Stimulated activated CD8-positive, alpha-beta memory T cell treated with anti-CD3 and anti-CD28 coated beads, Interleukin-15, amount 100 ng/mL, for 24 hours (primary cell): ENCODE results near the gene ZNF521.
"Not testable (repeated sequence)": the region's sequence is repeated elsewhere in the genome, so short reads cannot be mapped to it uniquely, and the experiment has no call there.

Experiments used
- DNase-seq: peaks from one replicate; pipeline ENCODE4 v3.0.0-alpha.2; 2020; ENCODE audit warnings: low read depth

ZNF521 gene

DNA sequence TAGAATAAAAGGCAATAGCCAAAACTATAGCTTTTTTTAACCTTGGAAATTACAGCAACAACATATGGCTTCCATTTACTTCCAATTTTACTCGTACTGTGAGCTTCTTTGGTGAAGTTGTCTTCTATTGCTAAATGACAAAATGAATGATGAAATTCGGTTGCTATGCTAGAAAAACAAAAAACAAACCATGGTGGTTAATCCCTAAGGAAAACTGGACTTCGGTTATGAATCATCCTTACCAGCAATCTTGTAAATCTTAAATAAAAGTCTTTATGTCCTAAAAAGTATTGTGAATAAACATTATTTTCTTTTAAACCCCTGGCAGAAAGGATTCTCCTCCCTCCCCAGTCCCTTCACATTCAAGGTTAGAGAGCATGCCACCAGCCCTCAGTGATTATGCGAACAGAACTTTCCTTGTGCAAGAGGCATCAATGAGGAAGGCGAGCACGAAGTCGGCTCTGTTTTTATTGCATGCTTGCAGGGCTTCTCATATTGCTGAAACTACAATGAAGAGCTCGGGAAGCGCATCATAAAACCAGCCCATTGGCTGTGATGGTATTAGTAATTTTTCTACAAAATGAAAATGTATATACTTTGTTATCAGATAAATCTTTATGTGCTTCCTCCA, 62.9 kb downstream of the ZNF521 start:
- no peak for DNase-seq

DNA sequence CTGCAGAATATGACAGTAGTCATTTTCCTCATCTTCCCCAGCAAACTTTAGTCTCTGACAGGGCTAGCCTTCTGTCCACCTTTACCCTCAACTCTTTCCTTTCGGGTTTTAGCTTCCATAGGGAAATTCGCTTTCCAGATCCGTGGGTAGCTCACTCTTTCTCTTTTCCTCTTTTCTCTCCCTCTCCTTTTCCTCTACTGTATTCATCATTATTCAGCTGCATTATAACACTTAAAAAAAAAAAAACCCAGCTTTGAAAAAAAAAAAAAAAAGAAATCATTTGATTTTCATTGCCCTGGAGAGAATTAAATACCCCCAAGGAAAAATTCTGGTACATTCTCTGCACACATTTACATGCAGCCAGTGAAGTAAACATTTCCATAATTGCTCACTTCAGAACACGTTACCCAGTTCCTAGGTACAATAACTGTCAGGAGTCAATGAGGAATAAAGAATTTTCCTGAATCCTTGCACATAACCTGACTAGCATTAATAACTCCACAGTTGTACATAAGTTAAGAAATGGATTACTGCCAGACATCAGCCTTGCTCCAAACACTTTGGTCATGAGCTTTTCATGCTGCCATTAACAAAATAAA, 63.5 kb downstream of the ZNF521 start:
- no peak for DNase-seq

DNA sequence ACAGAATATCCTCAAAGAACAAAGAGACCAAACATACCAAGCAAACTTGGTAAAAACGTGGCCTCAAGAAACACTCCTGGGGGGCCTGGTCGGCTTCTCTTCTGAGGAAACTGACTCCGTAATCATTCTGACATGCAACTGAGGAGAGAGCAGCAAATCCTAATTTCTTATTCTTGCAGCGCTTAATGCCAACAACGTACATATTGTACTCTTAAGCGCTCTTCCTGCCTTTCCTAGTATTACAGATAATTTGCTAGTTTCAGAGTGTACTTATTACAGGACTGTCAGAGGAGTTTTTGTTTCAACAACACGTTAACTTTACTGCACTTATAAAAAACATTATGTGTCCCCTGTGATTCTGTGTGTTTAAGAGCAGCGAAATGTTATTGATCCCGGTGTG, 64.9 kb downstream of the ZNF521 start:
- DNase-seq = no peak

DNA sequence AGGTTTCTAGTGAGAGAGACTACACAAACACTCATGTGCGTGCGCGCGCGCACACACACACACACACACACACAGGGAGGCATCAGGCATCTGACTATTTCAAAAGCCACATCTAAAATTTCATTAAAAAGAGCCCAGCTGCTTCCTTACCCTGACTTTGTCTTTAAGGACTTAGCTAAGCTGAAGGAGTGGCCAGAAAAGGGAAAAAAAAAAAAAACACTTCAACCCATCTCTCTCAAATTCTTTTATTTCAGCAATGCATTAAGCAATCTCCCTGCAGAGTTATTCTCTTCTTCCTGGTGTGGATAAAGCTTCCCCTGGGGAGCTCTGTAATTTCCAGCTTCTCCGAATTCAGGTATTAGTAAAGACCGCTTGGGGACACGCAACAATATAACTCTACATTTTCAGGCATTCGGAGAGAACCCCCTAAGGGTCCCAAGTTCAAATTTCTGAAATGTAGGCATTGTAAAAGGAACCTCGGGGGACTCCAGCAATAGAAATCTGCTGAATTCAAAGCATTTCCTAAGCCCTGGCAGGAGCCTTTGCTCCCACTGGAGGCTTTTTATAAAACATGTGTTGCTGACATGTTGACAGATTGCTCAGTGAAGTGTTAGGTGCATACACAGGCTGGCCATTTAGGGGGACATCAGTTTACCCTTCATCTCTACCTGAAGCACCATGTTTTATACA, 67.0 kb downstream of the ZNF521 start:
- DNase-seq = no peak

DNA sequence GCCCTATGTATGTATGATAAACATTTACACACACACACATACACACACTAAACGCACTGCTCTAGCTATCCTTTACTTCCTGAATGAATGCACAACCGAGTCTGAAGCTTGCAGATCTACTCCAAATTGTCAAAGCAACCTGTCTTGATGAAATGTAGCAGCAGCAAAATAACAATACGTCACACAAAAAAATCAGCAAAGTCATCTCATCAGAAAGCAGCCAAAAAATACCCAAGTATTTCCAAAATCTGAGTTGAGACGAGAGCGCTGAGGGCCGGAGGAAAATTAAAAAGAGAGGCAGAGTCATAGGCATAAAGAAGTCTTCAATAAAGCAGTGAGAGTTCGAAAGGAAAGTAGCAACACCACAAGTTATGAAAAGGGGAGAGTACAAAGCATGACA, 67.7 kb downstream of the ZNF521 start:
- no peak for DNase-seq

DNA sequence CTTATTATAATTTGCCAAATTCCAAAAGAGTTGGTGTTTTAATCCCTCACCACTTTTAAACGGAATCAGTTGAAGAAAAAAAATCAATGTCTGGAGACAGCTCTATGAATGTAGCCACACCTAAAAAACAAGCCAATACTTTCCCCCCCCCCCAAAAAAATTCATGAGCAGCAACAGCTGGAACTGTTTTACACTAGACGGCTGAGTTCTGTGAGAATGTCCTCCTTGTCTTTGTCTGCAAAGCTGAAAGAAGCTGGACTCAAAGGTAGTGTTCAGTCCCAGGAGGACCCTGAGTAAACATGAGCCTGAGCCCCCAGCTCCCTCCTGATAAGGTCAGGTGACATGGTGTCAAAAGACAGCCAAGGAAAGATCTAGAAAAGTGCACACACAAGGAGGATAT, 68.2 kb downstream of the ZNF521 start:
- no peak for DNase-seq

DNA sequence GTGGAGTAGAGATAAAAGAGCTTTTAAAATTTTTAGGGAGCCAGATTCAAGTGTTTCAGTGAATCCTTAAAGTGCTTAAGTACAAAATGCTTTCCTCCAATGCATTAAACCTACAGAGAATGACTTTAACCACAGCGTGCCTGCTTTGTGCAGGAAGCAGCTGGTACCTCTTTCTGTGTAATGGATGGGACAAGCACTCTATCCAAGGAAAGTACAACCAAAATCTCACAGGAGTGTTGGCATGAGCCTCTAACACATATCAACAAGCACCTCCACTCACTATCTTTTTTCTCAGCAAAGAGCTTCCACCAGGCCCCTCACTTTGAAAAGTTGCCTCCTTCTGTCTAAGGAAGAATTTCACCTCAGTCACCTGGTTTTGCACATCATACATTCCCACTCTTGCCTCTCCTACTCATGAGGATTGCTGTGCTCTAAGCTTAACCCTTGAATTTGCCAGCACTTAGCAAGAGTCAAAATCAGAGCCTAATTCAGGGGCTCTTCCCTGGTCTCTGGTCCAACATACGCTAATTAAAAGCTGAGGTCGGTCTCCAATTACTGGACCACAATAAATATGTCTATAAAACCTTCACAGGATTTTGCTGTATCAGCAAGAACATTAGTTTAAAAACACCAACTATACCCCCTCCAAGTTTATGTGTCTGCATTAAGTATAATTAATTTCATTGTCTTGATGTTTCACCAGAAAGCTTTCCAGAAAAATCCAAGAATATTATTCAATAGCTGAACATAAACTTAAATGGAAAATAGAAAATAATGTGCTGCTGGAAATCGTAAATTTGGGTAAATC, 68.9 kb downstream of the ZNF521 start:
- DNase-seq = no peak

DNA sequence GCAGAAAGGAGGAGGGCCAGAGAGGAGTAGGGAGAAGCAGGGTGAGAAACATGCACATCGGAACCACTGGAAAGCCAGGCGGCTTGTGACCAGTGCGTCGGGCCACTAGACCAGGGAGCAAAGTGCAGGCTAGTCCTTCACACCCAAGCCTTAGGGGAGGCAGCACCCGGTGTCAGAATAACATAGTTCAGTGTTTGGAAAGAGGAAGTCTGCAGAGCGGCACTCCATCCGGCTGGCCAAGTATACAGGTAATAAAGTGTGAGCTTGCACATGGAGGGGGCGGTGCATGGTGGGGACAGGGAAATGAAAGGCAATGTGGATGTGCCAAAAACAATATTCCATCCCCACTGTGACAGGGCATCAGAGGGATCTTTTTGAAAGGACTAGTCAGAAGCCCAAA, 69.7 kb downstream of the ZNF521 start:
- no peak for DNase-seq

DNA sequence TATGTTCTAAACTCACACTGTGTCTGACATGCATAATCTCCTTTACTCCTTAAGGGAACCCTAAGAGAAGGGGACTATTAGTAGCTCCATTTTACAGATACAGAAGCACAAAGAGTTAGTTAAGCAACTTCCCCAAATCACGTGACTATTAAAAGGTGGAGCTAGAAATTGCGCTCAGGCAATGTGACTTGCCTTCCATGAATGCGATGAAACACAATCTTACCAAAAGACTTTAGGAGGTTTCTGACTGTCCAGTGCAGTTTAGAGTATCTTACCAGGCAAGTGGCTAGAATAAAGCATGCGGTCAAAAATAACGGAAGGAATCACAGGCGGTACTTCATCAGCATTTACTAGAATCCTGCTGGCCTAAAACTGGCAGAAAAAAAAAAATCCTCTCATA, 70.4 kb downstream of the ZNF521 start:
- no peak for DNase-seq

DNA sequence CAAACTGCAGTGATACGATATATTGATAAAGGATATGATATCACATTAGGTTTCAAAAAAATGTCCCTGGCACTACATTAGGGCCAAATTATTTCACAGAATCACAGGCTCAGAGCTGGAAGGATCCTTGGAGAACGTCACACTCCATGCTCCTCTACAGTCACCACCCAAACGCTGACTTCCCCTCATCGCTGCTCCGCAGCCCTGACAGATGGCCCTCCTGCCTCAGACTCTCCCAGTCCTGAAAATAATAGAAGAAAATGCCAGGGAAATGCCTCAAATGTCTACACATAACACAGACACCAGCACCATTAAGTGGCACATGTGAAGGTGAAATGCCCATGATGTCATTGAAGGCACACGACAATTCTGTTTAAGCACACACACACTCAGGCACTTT, 72.0 kb downstream of the ZNF521 start:
- no peak for DNase-seq

DNA sequence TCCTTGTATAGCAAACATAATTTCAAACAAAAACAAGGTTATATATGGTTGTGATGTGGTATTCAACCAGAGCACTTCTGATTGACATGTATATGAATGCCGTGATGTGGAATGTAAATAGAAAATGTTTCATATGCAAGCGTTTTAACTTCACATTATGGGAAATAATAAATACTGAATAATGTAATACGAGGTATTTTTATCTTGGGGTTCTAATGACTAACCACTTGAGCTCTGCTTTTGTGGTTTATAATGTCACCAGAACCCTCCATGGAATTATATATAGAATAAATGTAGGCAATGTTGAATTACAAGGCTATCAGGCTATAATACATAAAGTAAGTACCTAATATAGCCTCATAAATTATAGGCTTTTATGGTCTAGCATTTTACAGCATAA, 72.4 kb downstream of the ZNF521 start:
- no peak for DNase-seq

DNA sequence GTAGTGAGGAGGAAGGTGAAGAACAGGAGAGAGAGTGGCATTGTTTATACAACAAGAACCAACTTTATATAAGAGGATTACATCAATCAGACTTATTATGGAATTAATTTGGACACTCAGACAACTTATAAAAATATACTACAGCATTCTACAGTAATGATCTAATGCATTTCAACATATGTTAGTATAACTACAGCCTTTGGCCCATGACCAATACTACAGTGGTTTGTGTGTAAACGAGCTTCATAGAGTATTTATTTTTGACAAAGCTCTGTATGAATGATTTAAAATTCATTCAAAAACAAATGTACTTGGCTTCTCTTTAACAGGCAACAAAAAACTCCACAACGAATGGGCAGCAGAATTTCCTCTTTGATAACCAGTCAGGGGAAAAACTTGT, 72.8 kb downstream of the ZNF521 start:
- DNase-seq = no peak

DNA sequence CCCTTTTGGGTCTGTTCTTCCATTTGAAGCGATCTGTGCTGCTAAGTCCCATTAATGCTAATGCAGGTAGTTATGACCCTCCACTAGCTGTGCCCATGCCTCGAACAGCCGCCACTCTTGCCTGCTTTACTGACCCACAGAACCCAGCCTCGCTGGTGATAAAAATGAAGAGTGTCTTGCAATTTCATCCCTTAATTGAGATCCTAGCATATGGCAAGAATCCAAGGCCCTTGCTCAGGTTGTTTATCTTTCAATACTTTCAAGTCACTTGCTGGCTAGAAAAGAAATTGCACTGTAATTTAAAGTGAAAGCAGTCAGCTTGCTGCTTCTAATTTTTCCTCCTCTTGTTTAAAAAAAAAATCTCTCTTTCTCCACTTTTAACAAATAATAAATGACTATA, 73.6 kb downstream of the ZNF521 start:
- no peak for DNase-seq

DNA sequence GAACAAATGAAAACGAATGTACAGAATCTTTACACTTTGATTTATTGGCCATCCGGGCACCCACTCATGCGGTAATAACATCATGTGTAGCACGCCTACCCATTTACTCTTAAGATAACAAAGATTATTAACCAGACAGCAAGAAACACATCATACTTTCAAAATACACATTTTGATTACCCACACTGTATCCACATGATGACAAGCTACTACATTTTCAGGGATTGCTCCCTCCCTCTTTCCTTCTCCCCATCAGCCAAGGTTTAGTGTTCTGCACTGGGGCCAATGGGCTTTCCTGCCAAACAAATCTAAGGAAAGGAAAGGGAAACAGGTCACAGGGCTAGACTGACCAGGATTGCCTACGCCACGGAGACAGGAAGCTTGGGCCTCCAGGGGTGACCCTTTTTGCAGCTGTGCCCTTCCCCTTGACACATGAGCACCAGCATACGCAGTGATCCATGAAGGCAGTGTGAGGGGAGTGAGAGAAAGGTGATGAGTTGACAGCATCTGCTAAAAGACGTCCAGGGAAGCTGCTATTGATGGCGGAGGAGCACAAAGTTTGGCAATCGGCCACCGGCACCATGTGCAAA, 76.5 kb downstream of the ZNF521 start:
- DNase-seq = no peak

DNA sequence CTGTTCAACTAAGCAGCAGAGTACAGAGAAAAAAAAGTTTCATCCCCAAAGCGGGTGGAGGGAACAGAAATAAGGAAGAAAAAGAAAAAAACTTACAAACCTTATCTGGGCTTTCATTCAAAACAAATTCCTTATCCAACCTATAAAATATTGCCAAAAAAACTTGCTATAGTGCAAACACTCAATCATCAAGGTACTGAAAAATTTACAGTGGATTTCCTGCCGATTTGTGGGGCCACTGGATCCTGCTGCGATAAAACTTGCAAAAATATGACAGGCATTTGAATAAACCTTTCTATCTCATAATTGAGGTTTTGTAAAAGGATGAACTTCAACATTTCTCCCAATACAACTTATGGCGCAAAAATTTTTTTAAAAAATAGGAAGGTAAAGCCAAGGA, 77.0 kb downstream of the ZNF521 start:
- DNase-seq = no peak

DNA sequence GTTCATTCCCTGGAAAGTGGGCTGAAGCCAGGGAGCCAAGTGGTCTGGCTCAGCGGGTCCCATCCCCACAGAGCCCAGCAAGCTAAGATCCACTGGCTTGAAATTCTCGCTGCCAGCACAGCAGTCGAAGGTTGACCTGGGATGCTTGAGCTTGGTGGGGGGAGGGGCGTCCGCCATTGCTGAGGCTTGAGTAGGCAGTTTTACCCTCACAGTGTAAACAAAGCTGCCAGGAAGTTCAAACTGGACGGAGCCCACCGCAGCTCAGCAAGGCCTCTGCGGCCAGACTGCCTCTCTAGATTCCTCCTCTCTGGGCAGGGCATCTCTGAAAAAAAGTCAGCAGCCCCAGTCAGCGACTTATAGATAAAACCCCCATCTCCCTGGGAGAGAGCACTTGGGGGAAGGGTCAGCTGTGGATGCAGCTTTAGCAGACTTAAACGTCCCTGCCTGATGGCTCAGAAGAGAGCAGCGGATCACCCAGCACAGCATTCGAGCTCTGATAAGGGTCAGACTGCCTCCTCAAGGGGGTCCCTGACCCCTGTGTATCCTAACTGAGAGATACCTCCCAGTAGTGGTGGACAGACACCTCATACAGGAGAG, 84.9 kb downstream of the ZNF521 start:
- DNase-seq = not testable (repeated sequence)

DNA sequence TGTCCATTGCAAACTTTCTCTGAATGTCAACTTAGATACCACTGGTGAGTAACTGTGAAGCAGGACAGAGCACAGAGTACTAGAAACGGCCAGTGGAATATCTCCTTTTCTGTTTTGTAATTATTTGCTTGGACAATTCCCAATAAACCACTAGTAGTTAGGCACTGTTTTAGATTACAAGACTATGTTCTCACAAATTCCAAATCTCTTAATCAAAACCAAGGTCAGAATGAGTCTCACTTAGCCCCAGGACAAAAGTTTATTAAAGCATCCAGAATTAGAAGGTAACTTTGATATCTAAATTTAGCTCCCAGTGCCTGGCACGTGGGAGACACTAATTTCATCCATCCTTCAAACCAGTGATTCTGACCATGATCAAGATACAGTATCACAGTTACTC, 89.0 kb downstream of the ZNF521 start:
- DNase-seq = no peak

DNA sequence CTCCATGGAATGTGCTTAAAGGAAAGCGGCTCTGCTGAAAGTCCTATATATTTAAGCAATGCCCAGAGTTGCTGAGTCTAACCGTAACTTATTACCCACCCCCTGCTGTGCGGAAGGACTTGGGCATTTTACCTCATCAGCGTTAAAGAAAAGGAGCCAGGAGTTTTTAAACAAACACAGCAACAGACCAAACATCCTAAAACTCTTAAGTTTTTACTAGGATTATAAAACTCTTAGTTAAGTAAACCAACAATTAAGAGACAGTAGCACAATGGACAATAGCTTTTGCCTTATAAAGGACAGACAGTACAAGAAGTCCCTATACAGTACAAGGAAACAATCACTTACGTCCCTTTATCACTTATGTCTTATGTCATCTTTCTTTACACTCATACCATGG, 90.2 kb downstream of the ZNF521 start:
- no peak for DNase-seq

DNA sequence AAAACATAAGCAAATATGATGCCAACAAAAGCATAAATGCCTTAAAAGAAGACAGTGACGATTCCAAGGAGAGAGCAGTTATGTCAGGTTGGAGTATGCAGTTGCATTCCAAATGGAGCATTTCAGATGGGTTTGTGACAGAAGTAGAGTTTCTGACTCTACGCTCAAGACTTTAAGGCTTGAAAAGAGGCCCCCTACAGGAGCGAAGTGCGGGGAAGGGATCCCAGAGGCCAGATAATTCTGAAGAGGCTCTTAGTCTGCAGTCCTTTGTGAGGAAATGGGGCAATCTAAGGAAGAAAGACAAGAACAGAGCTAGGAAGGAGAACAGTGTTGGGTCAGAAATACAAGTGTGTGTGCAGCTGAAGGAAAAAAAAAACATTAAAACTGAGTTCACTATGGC, 95.5 kb downstream of the ZNF521 start:
- DNase-seq = no peak

DNA sequence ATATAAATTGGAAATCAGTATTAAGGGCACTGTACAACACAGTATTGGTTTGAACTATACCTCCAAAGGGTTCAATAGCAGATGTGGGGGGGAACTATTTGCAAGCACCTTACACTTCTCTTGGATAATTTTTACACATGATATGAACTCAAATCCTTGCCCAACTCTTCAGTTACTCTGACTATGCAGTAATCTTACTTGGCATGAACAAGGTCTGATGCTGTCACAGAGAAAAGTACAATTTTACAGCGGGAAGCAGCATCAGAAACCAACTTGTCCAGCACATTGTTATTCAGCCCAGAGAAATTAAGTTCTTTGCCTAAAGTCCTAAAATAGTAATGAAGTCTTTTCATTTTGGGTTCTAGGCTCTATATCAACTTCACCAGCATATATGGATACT, 98.2 kb downstream of the ZNF521 start:
- no peak for DNase-seq

DNA sequence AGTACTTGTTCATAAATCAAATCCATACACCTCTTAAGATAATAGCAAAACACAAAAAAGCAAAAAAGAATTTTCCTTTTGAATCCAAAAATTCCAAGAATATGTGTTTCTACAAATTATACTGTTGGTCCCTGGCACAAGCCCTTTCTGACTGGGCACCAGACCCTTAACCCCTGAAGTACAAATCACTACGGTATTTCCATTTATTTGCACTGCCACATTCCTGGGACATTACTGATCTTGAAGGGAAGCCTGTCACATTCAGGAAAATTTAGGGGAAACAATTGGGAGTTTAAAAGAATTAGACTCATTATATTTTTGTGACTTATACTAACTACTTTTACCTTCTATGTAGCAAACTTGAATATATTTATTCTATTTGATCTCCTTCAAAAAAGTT, 98.8 kb downstream of the ZNF521 start:
- no peak for DNase-seq

DNA sequence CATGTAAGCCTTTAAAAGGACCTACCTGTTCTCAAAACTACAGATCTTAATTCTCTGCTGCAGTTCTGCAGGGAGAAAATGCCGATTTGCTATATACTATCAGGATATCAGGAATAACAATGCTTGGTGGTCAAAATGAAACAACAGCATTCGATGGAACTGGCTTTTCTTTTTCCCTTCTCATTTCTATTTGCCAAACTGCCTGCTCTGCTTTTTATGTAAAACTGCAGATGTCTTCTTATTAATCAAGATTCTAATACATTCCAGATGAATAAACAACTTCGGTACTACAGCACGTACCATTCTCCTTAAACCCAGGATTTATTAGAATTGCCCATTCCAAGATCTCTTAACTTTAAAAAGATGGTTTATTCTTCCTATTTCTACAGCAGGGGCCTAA, 100.9 kb downstream of the ZNF521 start:
- DNase-seq = no peak
